Fibroblast of peridontal ligament (primary cell): ENCODE results near the gene PIAS1.
"Not testable (repeated sequence)": the region's sequence is repeated elsewhere in the genome, so short reads cannot be mapped to it uniquely, and the experiment has no call there.

Source experiments
- DNase-seq: peaks from one replicate; pipeline ENCODE4 v3.0.0-alpha.2; 2010; ENCODE audit errors: extremely low read depth

Gene PIAS1

GRCh38 chr15:68183616-68184315 lies 129.7 kb downstream of the PIAS1 start:
- DNase-seq, result peak; percentile 45

GRCh38 chr15:68184616-68185480 lies 130.7 kb downstream of the PIAS1 start:
- no peak for DNase-seq

- peak; percentile 87 for DNase-seq
Observed at GRCh38 chr15:68186671-68187397, 132.7 kb downstream of the PIAS1 start.

- peak; percentile 87 for DNase-seq
Observed at GRCh38 chr15:68187559-68187958, 133.4 kb downstream of the PIAS1 start.

GRCh38 chr15:68188647-68189046 lies 134.5 kb downstream of the PIAS1 start:
- no peak for DNase-seq

GRCh38 chr15:68190048-68190447 lies 135.9 kb downstream of the PIAS1 start:
- no peak for DNase-seq

- no peak for DNase-seq
Observed at GRCh38 chr15:68191555-68191954, 137.4 kb downstream of the PIAS1 start.

GRCh38 chr15:68192117-68192516 lies 138.0 kb downstream of the PIAS1 start:
- DNase-seq, result no peak

GRCh38 chr15:68192804-68193486 lies 138.8 kb downstream of the PIAS1 start:
- peak; percentile 19 for DNase-seq

GRCh38 chr15:68195336-68196112 lies 141.4 kb downstream of the PIAS1 start:
- DNase-seq, result no peak

GRCh38 chr15:68196445-68197169 lies 142.5 kb downstream of the PIAS1 start:
- DNase-seq, result no peak

GRCh38 chr15:68197170-68197492 lies 143.0 kb downstream of the PIAS1 start:
- no peak for DNase-seq

- DNase-seq, result no peak
Observed at GRCh38 chr15:68197661-68198437, 143.7 kb downstream of the PIAS1 start.

- DNase-seq, result no peak
Observed at GRCh38 chr15:68199340-68199739, 145.2 kb downstream of the PIAS1 start.

- no peak for DNase-seq
Observed at GRCh38 chr15:68200016-68200861, 146.1 kb downstream of the PIAS1 start.

- no peak for DNase-seq
Observed at GRCh38 chr15:68201153-68201878, 147.2 kb downstream of the PIAS1 start.

GRCh38 chr15:68201879-68202261 lies 147.8 kb downstream of the PIAS1 start:
- DNase-seq, result no peak

GRCh38 chr15:68202994-68203393 lies 148.9 kb downstream of the PIAS1 start:
- not testable (repeated sequence) for DNase-seq
